Neural cell (in vitro differentiated cells): ENCODE data around the gene EHBP1. TPM values are rescaled to one million over a fixed set of nuclear protein-coding genes. Genes with fewer than 3 reads are reported as not detected.

Experiments used
- H2AFZ ChIP-seq: fragments of 200-600, 300-800 bp; sonication (generic), shearing (Covaris generic); 2 replicates; pipeline ENCODE4 v1.6.0; 2014; ENCODE audit warnings: low read depth, mild to moderate bottlenecking, antibody characterized with exemption, low read length, moderate library complexity
- H3F3A ChIP-seq: fragments of 200-600 bp; shearing (Covaris generic); 2 replicates; pipeline ENCODE4 v1.6.1; 2016; ENCODE audit warnings: mild to moderate bottlenecking, moderate library complexity, mixed read lengths, antibody characterized with exemption, low read length; ENCODE audit not compliant: insufficient read depth, poor library complexity, severe bottlenecking
- H3K27ac ChIP-seq: fragments of 200-600, 300-800 bp; sonication (generic), shearing (Covaris generic); 2 replicates; pipeline ENCODE4 v1.5.1; 2014; ENCODE audit warnings: mild to moderate bottlenecking, low read length, moderate library complexity
- H3K27me3 ChIP-seq: fragments of 300-800, 200-600 bp; sonication (generic), shearing (Covaris generic); 2 replicates; pipeline ENCODE4 v1.6.0; 2014; ENCODE audit warnings: mild to moderate bottlenecking, low read depth, low read length, moderate library complexity; ENCODE audit not compliant: insufficient read depth
- H3K36me3 ChIP-seq: fragments of 300-800, 200-600 bp; sonication (generic), shearing (Covaris generic); 2 replicates; pipeline ENCODE4 v1.5.1; 2014; ENCODE audit warnings: mild to moderate bottlenecking, antibody characterized with exemption, low read length, moderate library complexity; ENCODE audit not compliant: insufficient read depth
- H3K4me2 ChIP-seq: fragments of 300-800, 200-600 bp; sonication (generic), shearing (Covaris generic); 2 replicates; pipeline ENCODE4 v1.6.0; 2014; ENCODE audit warnings: mild to moderate bottlenecking, low read length
- H3K4me3 ChIP-seq: fragments of 300-800, 200-600 bp; sonication (generic), shearing (Covaris generic); 2 replicates; pipeline ENCODE4 v1.5.1; 2014; ENCODE audit warnings: mild to moderate bottlenecking, low read length, moderate library complexity
- H3K79me2 ChIP-seq: fragments of 200-600 bp; shearing (Covaris generic); replicated peaks from 2 replicates; pipeline ENCODE4 v1.6.0; 2014; ENCODE audit warnings: mild to moderate bottlenecking, low read length, moderate library complexity; ENCODE audit not compliant: insufficient read depth
- H3K9ac ChIP-seq: fragments of 300-800, 200-600 bp; sonication (generic), shearing (Covaris generic); 2 replicates; pipeline ENCODE4 v1.6.1; 2016; ENCODE audit warnings: mild to moderate bottlenecking, low read length, mixed read lengths
- H3K9me2 ChIP-seq: fragments of 200-600 bp; shearing (Covaris generic); 2 replicates; pipeline ENCODE4 v1.6.1; 2016; ENCODE audit warnings: mild to moderate bottlenecking, low read length, mixed read lengths; ENCODE audit not compliant: insufficient read depth
- H3K9me3 ChIP-seq: fragments of 200-600, 300-800 bp; sonication (generic), shearing (Covaris generic); 2 replicates; pipeline ENCODE4 v1.6.1; 2016; ENCODE audit warnings: mild to moderate bottlenecking, mixed run types, low read length, moderate library complexity, mixed read lengths
- H4K20me1 ChIP-seq: fragments of 200-600 bp; shearing (Covaris generic); 2 replicates; pipeline ENCODE4 v1.6.1; 2016; ENCODE audit warnings: mild to moderate bottlenecking, mixed run types; ENCODE audit not compliant: insufficient read depth
- EP300 ChIP-seq: fragments of 450-650 bp; conservative IDR thresholded peaks from 2 replicates; pipeline ENCODE4 v1.6.1; 2014; ENCODE audit warnings: antibody characterized with exemption, mild to moderate bottlenecking, moderate library complexity; ENCODE audit not compliant: poor library complexity, severe bottlenecking
- EZH2 ChIP-seq: fragments of 200-600, 300-800 bp; shearing (Covaris generic), sonication (generic); IDR thresholded peaks from 2 replicates; pipeline ENCODE4 v1.6.1; 2014; ENCODE audit warnings: antibody characterized with exemption, low read length, borderline replicate concordance, mild to moderate bottlenecking; ENCODE audit not compliant: insufficient read depth, poor library complexity, severe bottlenecking
- MXI1 ChIP-seq: fragments of 450-650 bp; conservative IDR thresholded peaks from 2 replicates; pipeline ENCODE4 v1.6.1; 2014; ENCODE audit warnings: antibody characterized with exemption, mild to moderate bottlenecking; ENCODE audit not compliant: poor library complexity, severe bottlenecking
- POLR2AphosphoS5 ChIP-seq: IDR thresholded peaks from 2 replicates; pipeline ENCODE4 v1.6.1; 2012
- RAD21 ChIP-seq: fragments of 450-650 bp; conservative IDR thresholded peaks from 2 replicates; pipeline ENCODE4 v1.6.1; 2014; ENCODE audit warnings: antibody characterized with exemption, mild to moderate bottlenecking, moderate library complexity
- REST ChIP-seq: IDR thresholded peaks from 2 replicates; pipeline ENCODE4 v1.6.1; 2012; ENCODE audit warnings: borderline replicate concordance
- SMC3 ChIP-seq: fragments of 450-650 bp; conservative IDR thresholded peaks from 2 replicates; pipeline ENCODE4 v1.6.1; 2014; ENCODE audit warnings: antibody characterized with exemption, mild to moderate bottlenecking, moderate library complexity; ENCODE audit not compliant: poor library complexity
- TAF1 ChIP-seq: IDR thresholded peaks from 2 replicates; pipeline ENCODE4 v1.6.1; 2012; ENCODE audit warnings: low read depth
- polyA plus RNA-seq: library from polyadenylated mRNA; depleted of rRNA; stranded (reverse); fragments of >200 nt; gene quantifications from 2 replicates; pipeline ENCODE4 v1.2.3, GENCODE V29; 2014
- TF ChIP-seq, protein P1 (sequence below): fragments of 450-650 bp; IDR thresholded peaks from 2 replicates; pipeline ENCODE4 v1.5.1; 2014; ENCODE audit warnings: antibody characterized with exemption, mild to moderate bottlenecking, moderate library complexity; ENCODE audit not compliant: poor library complexity, severe bottlenecking

The EHBP1 gene
- polyA plus RNA-seq, 1 donor from 2014 or later, result 52.6 TPM

- H3K9me3 ChIP-seq, result peaks cover 4% of the 10 kb centered on the region
- no peak for TF ChIP-seq POLR2AphosphoS5
- TF ChIP-seq TAF1, result no peak
- no peak for TF ChIP-seq RAD21
- TF ChIP-seq SMC3, result no peak
- TF ChIP-seq EP300, result no peak
- TF ChIP-seq REST, result no peak
- TF ChIP-seq, protein P1, sequence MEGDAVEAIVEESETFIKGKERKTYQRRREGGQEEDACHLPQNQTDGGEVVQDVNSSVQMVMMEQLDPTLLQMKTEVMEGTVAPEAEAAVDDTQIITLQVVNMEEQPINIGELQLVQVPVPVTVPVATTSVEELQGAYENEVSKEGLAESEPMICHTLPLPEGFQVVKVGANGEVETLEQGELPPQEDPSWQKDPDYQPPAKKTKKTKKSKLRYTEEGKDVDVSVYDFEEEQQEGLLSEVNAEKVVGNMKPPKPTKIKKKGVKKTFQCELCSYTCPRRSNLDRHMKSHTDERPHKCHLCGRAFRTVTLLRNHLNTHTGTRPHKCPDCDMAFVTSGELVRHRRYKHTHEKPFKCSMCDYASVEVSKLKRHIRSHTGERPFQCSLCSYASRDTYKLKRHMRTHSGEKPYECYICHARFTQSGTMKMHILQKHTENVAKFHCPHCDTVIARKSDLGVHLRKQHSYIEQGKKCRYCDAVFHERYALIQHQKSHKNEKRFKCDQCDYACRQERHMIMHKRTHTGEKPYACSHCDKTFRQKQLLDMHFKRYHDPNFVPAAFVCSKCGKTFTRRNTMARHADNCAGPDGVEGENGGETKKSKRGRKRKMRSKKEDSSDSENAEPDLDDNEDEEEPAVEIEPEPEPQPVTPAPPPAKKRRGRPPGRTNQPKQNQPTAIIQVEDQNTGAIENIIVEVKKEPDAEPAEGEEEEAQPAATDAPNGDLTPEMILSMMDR, result no peak
- no peak overlapping the region for H3K4me3 ChIP-seq
- H3K27ac ChIP-seq, result no peak overlapping the region
- H3K79me2 ChIP-seq, result no peaks in the 10 kb centered on the region
- no peaks in the 10 kb centered on the region for H3K27me3 ChIP-seq
- H3K9ac ChIP-seq, result no peak overlapping the region
- H3K4me2 ChIP-seq, result no peak overlapping the region
- no peak overlapping the region for H2AFZ ChIP-seq
- H3F3A ChIP-seq, result no peaks in the 10 kb centered on the region
- H4K20me1 ChIP-seq, result no peaks in the 10 kb centered on the region
- no peaks in the 10 kb centered on the region for H3K9me2 ChIP-seq
- no peaks in the 10 kb centered on the region for H3K36me3 ChIP-seq
Observed at GRCh38 chr2:62939735-62940491, 234.4 kb downstream of the EHBP1 start.

- H3K4me2 ChIP-seq, result no peak overlapping the region
- H3K27me3 ChIP-seq, result no peaks in the 10 kb centered on the region
- H3K36me3 ChIP-seq, result no peaks in the 10 kb centered on the region
- no peaks in the 10 kb centered on the region for H3K79me2 ChIP-seq
- H3K9me2 ChIP-seq, result no peaks in the 10 kb centered on the region
- no peak overlapping the region for H2AFZ ChIP-seq
- H3K9me3 ChIP-seq, result peaks cover 4% of the 10 kb centered on the region
- no peak overlapping the region for H3K9ac ChIP-seq
- no peak overlapping the region for H3K27ac ChIP-seq
- H4K20me1 ChIP-seq, result no peaks in the 10 kb centered on the region
- TF ChIP-seq EZH2 (no peak), MXI1 (no peak), RAD21 (no peak), SMC3 (no peak), EP300 (no peak), REST (no peak)
- no peaks in the 10 kb centered on the region for H3F3A ChIP-seq
- H3K4me3 ChIP-seq, result no peak overlapping the region
Observed at GRCh38 chr2:62940697-62941096, 235.2 kb downstream of the EHBP1 start.
